Fibroblast of lung (primary cell): ENCODE results near the gene CNPPD1. TPM values are rescaled to one million over a fixed set of nuclear protein-coding genes. Genes with fewer than 3 reads are reported as not detected.

ENCODE experiments used
- DNase-seq, 2 donors: peaks; one replicate each; pipeline versions ENCODE4 v3.0.0 to v3.0.0-alpha.2; 2010; ENCODE audit warnings: low read depth in 2 of 2
- H2AFZ ChIP-seq: 2 replicates; pipeline ENCODE4 v1.5.1; 2012; ENCODE audit warnings: low read length, control low read depth, inconsistent platforms
- H3K27ac ChIP-seq: 2 replicates; pipeline ENCODE4 v1.5.1; 2011; ENCODE audit warnings: low read length, control low read depth; ENCODE audit not compliant: insufficient read depth
- H3K27me3 ChIP-seq: 2 replicates; pipeline ENCODE4 v1.5.1; 2011; ENCODE audit warnings: mild to moderate bottlenecking, low read length; ENCODE audit not compliant: control insufficient read depth, insufficient read depth
- H3K36me3 ChIP-seq: 2 replicates; pipeline ENCODE4 v1.5.1; 2011; ENCODE audit warnings: low read length; ENCODE audit not compliant: control insufficient read depth, insufficient read depth
- H3K4me1 ChIP-seq: 2 replicates; pipeline ENCODE4 v1.5.1; 2011; ENCODE audit warnings: low read length; ENCODE audit not compliant: control insufficient read depth, insufficient read depth; ENCODE audit errors: extremely low read depth
- H3K4me2 ChIP-seq: 2 replicates; pipeline ENCODE4 v1.5.1; 2011; ENCODE audit warnings: low read length, control low read depth; ENCODE audit not compliant: insufficient read depth; ENCODE audit errors: extremely low read depth
- H3K4me3 ChIP-seq, 4 experiments: fragments of 200-600 bp in 1 of 4; sonication (generic) in 1 of 4; replicated peaks in 1 of 4; 2 replicates each; pipeline ENCODE4 v1.5.1; 2011 to 2016; ENCODE audit warnings: low read length in 4 of 4, low read depth in 3 of 4, mild to moderate bottlenecking in 3 of 4, control low read depth in 2 of 4, inconsistent platforms in 1 of 4, mixed read lengths in 1 of 4; ENCODE audit not compliant: insufficient read depth in 1 of 4; ENCODE audit errors: control extremely low read depth in 1 of 4
- H3K79me2 ChIP-seq: 2 replicates; pipeline ENCODE4 v1.5.1; 2012; ENCODE audit warnings: mild to moderate bottlenecking, low read length, inconsistent platforms; ENCODE audit not compliant: control insufficient read depth, insufficient read depth
- H3K9ac ChIP-seq: 2 replicates; pipeline ENCODE4 v1.5.1; 2011; ENCODE audit warnings: mild to moderate bottlenecking, low read length, control low read depth; ENCODE audit not compliant: insufficient read depth
- H3K9me3 ChIP-seq: 2 replicates; pipeline ENCODE4 v1.5.1; 2012; ENCODE audit warnings: low read depth, low read length; ENCODE audit not compliant: control insufficient read depth, insufficient read depth
- H4K20me1 ChIP-seq: 2 replicates; pipeline ENCODE4 v1.5.1; 2011; ENCODE audit warnings: low read length; ENCODE audit not compliant: control insufficient read depth, insufficient read depth; ENCODE audit errors: extremely low read depth
- EZH2 ChIP-seq: IDR thresholded peaks from 2 replicates; pipeline ENCODE4 v1.5.1; 2012; ENCODE audit warnings: low read length, control low read depth, mild to moderate bottlenecking; ENCODE audit errors: missing control alignments
- polyA plus RNA-seq, 2 donors: library from polyadenylated mRNA; depleted of rRNA in 1 of 2; stranded (reverse) in 1 of 2; unstranded in 1 of 2; fragments of >200 nt; gene quantifications; 2 replicates each; pipeline ENCODE4 v1.2.1, GENCODE V29; 2011 to 2012; ENCODE audit warnings: missing spikeins in 1 of 2
- total RNA-seq: library from RNA; depleted of rRNA; stranded (reverse); fragments of >200 nt; gene quantifications from 2 replicates; pipeline ENCODE4 v1.2.1, GENCODE V29; 2014
- TF ChIP-seq, protein P1 (sequence below), 2 donors: IDR thresholded peaks in 1 of 2; conservative IDR thresholded peaks in 1 of 2; 1 replicate in 1 of 2; 2 replicates in 1 of 2; pipeline ENCODE4 v1.5.1; 2011 to 2012; ENCODE audit warnings: low read length in 2 of 2, control low read depth in 1 of 2, inconsistent platforms in 1 of 2, low read depth in 1 of 2, mild to moderate bottlenecking in 1 of 2

The CNPPD1 gene
- total and polyA plus RNA-seq, 2 donors (not counting 1 experiment from before 2014, with no cell fraction given): 33.5 to 42.2 TPM

DNA sequence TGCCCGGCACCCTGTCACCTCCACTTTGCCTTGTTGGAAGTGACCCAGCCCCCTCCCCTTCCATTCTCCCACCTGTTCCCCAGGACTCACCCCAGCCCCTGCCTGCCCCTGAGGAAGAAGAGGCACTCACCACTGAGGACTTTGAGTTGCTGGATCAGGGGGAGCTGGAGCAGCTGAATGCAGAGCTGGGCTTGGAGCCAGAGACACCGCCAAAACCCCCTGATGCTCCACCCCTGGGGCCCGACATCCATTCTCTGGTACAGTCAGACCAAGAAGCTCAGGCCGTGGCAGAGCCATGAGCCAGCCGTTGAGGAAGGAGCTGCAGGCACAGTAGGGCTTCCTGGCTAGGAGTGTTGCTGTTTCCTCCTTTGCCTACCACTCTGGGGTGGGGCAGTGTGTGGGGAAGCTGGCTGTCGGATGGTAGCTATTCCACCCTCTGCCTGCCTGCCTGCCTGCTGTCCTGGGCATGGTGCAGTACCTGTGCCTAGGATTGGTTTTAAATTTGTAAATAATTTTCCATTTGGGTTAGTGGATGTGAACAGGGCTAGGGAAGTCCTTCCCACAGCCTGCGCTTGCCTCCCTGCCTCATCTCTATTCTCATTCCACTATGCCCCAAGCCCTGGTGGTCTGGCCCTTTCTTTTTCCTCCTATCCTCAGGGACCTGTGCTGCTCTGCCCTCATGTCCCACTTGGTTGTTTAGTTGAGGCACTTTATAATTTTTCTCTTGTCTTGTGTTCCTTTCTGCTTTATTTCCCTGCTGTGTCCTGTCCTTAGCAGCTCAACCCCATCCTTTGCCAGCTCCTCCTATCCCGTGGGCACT lies 5.8 kb upstream of the CNPPD1 start:
- Histone ChIP-seq H3K9ac (no peak overlapping the region), H4K20me1 (no peaks in the 10 kb centered on the region), H3K36me3 (peaks cover 12% of the 10 kb centered on the region), H3K4me1 (peaks cover 7% of the 10 kb centered on the region), H3K4me3 (no peak overlapping the region), H2AFZ (no peak overlapping the region), H3K4me2 (no peak overlapping the region), H3K27me3 (no peaks in the 10 kb centered on the region), H3K27ac (no peak overlapping the region), H3K79me2 (peaks cover 12% of the 10 kb centered on the region), H3K9me3 (no peaks in the 10 kb centered on the region)
- TF ChIP-seq, protein P1, sequence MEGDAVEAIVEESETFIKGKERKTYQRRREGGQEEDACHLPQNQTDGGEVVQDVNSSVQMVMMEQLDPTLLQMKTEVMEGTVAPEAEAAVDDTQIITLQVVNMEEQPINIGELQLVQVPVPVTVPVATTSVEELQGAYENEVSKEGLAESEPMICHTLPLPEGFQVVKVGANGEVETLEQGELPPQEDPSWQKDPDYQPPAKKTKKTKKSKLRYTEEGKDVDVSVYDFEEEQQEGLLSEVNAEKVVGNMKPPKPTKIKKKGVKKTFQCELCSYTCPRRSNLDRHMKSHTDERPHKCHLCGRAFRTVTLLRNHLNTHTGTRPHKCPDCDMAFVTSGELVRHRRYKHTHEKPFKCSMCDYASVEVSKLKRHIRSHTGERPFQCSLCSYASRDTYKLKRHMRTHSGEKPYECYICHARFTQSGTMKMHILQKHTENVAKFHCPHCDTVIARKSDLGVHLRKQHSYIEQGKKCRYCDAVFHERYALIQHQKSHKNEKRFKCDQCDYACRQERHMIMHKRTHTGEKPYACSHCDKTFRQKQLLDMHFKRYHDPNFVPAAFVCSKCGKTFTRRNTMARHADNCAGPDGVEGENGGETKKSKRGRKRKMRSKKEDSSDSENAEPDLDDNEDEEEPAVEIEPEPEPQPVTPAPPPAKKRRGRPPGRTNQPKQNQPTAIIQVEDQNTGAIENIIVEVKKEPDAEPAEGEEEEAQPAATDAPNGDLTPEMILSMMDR (conservative IDR thresholded peaks at IDR 0.05 in 1 of 2, IDR thresholded peaks at IDR 0.05 in 1 of 2; ENCODE audit: low read depth in 1 of 2, low read length in 2 of 2): no peak
- no peak for TF ChIP-seq EZH2
- DNase-seq: no peak

DNA sequence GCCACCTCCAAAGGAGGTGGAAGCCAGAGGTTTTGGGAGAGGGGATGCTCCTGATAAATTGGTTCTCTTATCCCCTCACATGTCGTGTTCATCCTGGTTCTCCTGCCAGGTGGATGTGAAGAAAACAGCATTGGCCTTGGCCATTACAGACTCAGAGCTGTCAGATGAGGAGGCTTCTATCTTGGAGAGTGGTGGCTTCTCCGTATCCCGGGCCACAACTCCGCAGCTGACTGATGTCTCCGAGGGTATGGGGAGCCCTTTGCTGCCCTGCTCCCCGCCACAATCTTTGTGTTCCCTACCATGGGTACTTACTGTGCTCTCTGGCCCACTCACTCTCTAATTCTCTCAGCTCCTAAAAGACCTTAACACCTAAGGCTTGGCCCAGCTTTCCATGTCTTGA lies 4.8 kb upstream of the CNPPD1 start:
- Histone ChIP-seq H3K9ac (no peak overlapping the region), H3K79me2 (peaks cover 12% of the 10 kb centered on the region), H3K27ac (no peak overlapping the region), H4K20me1 (no peaks in the 10 kb centered on the region), H3K4me1 (peaks cover 7% of the 10 kb centered on the region), H3K36me3 (peaks cover 12% of the 10 kb centered on the region), H3K27me3 (no peaks in the 10 kb centered on the region), H3K4me3 (no peak overlapping the region), H3K4me2 (no peak overlapping the region), H3K9me3 (no peaks in the 10 kb centered on the region), H2AFZ (no peak overlapping the region)
- DNase-seq: no peak
- no peak for TF ChIP-seq EZH2
- TF ChIP-seq, protein P1 (conservative IDR thresholded peaks at IDR 0.05 in 1 of 2, IDR thresholded peaks at IDR 0.05 in 1 of 2; ENCODE audit: low read depth in 1 of 2, low read length in 2 of 2): no peak

DNA sequence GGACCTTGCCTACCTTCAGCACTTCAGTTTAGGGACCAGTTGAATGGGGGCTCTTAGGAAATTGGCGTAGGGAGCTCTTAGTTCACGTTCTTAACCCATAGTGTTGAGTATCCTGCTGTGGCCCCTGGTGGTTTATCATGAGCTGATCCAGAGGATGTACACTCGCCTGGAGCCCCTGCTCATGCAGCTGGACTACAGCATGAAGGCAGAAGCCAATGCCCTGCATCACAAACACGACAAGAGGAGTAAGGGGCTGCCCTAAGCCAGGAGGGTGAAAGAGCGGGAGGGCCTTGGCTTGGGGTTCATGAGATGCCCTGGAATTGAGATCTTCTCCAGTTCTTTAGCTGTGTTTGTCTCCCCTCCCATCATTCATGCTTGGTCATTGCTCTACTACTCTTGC lies 4.2 kb upstream of the CNPPD1 start:
- Histone ChIP-seq H4K20me1 (no peaks in the 10 kb centered on the region), H3K27me3 (no peaks in the 10 kb centered on the region), H3K4me1 (peaks cover 7% of the 10 kb centered on the region), H3K36me3 (peaks cover 12% of the 10 kb centered on the region), H3K4me3 (no peak overlapping the region), H3K4me2 (no peak overlapping the region), H3K79me2 (peaks cover 15% of the 10 kb centered on the region), H2AFZ (no peak overlapping the region), H3K27ac (no peak overlapping the region), H3K9me3 (no peaks in the 10 kb centered on the region), H3K9ac (no peak overlapping the region)
- no peak for TF ChIP-seq EZH2
- TF ChIP-seq, protein P1 (conservative IDR thresholded peaks at IDR 0.05 in 1 of 2, IDR thresholded peaks at IDR 0.05 in 1 of 2; ENCODE audit: low read depth in 1 of 2, low read length in 2 of 2): no peak
- DNase-seq: no peak
